Posterior vena cava (tissue), 2 donors: Measurements from ENCODE around the gene SYNGR2. TPM values are rescaled to one million over a fixed set of nuclear protein-coding genes. Genes with fewer than 3 reads are reported as not detected.
"Not testable (repeated sequence)": the region's sequence is repeated elsewhere in the genome, so short reads cannot be mapped to it uniquely, and the experiment has no call there.

Experiments
- DNase-seq: peaks from one replicate; pipeline ENCODE4 v3.0.0-alpha.2; 2020; ENCODE audit warnings: low spot score
- intact Hi-C, 2 donors: fragments of 100-400 bp; cut with DNase I; formaldehyde crosslinking; loops; one replicate each; pipeline versions ENCODE4 v1.14.1 to v1.14.2; 2022 to 2023
- total RNA-seq, 2 donors: library from RNA; stranded (reverse); fragmentation: NEBNext Ultra II Directional; extraction: Animal tissue kit (Norgen Biotek cat#: 25700); gene quantifications; one replicate each; pipeline ENCODE4 v1.2.1, GENCODE V29; 2021
- donor health status: DM: yes; HTN: yes; CAD: no.
- donor health status: DM: yes; HTN: yes; CAD: no.

Gene SYNGR2
- total RNA-seq, 2 donors from 2014 or later, result 44.5 to 58.1 TPM

DNA sequence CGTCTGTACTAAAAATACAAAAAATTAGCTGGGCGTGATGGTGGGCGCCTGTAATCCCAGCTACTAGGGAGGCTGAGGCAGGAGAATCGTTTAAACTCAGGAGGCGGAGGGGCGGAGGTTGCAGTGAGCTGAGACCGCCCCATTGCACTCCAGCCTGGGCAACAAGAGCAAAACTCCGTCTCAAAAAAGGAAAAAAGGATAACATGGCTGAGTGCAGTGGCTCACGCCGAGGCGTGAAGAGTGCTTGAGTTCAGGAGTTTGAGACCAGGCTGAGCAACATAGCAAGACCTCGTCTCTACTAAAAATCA, 28.6 kb upstream of the SYNGR2 start:
- intact Hi-C loops, DNase-seq: not testable (repeated sequence)

DNA sequence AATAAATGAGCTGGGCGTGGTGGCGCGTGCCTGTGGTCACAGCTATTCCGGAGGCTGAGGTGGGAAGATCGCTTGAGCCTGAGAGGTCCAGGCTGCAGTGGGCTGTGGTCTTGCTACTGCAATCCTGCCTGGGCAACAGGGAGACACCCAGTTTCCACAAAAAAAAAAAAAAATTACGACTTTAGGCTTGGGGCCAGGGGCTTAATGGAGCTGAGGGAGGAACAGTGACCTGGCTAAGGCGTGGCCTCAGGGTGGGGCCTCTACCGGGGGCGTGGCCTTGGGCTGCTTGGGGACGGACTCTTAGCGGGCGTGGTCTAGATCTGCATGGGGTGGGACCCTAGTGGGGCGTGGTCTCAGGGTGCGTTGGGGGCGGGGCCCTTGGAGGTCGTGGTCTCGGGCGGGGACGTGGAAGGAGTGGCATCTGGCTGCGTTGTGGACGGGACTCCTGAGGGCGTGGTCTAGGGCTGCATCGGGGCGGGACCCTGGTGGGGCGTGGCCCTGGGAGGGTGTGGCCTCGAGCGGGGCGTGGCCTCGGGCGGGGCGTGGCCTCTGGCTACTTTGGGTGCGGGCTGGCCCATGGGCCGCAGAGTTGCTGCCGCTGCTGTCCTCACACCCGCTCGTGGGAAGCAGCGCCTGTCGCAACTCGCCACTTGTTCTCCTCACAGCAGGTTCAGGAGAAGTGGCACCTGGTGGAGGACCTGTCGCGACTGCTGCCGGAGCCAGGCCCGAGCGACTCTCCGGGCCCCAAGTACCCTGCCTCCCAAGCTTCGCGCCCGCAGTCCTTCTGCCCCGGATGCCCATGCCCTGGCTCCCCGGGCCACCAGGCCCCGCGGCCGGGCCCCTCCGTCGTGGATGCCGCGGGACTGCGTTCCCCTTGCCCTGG, 28.0 kb upstream of the SYNGR2 start:
- peak; percentile 98 for DNase-seq
- intact Hi-C loops, result no loop called here

DNA sequence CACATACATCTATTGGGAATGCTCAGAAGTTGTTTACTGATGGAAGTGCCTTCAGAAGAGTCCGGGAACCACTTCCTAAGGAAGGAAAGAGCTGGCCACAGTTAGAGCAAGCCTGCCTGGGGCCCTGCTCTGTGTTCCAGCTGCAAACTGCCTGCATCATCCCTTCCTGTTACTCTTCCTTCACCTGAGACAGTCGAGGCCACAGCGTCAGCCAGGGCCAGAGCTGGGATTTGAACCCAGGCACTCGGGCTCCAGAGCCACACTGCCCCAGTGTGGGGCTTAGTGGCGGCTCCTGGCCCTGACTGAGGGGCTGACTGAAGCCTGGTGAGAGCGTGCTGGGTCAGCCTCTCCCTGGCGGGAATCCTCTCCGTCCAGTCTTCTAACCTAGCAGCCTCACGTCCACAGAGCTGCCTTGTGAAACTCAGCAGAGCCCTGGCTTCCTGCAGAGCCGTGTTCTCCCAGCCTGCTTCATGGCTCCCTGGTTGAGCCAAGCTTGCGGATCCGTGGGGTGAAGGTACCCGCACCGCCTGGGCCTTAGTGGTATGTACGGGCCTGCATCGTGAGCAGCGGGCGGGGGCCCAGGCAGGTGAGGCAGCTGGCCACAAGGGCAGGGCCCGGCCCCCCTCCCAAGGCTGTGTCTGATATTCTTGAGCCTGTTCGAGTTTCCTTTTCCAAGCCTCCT, 26.8 kb upstream of the SYNGR2 start:
- intact Hi-C loops, result no loop called here
- peak; percentile 77 for DNase-seq

DNA sequence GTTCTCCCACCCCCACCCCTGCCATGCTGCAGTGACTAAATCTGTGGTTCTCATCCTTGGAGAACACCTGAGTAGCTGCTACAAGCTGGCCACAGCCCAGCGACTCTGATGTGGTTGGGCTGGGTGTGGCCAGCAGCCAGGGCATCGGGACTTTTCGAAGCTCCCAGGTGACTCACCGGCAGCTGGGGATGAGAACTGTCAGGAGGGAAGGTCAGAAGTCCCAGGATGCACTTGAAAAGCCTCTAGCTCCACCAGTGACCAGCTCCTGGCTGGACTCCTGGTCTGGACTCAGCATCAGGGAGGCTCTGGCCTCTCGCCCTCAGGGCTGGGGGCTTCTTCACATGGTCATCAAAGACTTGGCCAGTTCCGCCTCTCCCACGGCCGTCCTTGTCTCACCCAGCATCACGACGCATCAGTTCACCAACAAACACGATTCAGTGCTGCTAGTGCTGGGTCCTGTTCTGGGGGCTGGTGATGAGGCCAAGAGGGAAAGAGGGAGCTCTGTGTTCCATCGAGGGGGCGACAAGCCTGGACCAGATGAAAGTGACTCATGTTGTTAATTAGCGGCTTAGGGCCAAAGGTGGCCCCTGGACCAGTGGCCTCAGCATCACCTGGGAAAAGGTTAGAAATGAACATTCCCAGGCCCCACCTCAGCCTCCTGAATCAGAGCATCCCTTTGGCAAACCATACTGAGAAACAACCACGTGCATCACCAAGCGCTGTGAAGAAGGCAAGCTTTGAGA, 26.1 kb upstream of the SYNGR2 start:
- intact Hi-C loops, result no loop called here
- no peak for DNase-seq

DNA sequence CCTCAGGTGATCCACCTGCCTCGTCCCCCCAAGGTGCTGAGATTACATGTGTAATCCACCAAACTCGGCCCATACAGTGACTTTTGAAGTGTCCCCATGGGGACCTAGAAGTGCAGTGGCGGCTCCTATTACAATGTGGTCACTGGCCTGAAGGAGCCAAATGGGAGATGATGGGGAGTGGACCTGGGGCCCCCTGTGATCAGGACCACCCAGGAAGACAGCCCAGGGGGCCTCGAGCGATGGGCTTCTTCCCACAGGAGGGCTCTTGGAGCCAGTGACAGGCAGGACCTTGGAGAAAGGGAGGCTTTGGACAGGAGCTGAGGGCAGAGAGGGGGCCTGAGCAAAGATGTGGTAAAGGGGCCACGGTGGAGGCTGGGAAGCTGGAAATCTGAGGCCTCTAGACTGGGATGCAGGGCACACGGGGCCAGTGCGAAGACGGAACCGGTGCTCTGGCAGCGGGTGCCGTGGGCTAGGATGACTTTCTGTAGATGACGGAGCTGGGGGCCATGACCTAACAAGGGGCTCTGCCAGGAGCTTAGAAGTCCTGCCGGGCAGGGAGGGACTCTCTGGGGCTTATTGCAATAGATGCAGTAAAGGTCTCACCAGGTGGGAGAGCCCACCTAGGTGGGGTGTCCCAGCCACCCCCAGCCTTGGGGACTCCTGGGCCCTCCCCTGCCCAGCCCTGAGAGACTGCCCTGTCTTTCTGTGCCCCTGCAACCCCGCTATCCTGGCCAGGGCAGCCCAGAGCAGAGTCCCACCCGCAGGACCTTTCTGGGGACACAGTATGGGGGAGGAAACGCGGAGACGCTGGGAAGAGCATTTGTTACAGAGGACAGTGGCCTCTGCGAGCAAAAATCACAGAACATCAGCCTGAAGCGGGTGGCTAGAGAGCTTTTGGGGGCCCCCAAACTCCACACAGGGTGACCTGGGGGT, 24.9 kb upstream of the SYNGR2 start:
- intact Hi-C loops, result no loop called here
- no peak for DNase-seq

DNA sequence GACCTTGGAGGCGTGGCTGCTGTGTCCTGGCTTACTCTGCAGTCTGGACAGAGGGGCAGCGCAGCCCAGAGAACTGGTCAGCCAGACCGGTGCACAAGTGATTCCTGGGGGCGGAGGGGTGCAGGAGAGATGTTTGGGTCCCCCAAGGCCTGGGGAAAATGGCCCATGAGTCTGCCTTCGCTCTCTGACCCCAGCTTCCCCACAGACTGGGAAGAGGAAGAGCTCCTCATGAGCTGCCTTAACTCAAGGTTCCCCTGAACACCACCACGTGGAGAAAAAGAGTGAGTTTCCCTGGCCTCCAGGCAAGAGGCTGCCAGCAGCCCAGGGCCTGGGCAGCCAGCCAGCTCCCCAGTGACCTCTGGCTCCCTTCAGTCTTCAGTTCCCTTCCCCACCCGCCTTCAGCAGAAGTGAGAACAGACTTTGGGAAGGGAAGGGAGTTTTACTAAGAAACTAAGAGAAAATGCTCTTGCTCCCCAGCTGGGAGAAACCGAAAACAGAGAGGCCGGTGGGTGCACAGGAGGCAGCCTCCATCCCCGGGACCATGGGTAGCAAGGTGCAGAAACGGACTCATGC, 24.1 kb upstream of the SYNGR2 start:
- peak; percentile 93 for DNase-seq
- intact Hi-C loops, result no loop called here

DNA sequence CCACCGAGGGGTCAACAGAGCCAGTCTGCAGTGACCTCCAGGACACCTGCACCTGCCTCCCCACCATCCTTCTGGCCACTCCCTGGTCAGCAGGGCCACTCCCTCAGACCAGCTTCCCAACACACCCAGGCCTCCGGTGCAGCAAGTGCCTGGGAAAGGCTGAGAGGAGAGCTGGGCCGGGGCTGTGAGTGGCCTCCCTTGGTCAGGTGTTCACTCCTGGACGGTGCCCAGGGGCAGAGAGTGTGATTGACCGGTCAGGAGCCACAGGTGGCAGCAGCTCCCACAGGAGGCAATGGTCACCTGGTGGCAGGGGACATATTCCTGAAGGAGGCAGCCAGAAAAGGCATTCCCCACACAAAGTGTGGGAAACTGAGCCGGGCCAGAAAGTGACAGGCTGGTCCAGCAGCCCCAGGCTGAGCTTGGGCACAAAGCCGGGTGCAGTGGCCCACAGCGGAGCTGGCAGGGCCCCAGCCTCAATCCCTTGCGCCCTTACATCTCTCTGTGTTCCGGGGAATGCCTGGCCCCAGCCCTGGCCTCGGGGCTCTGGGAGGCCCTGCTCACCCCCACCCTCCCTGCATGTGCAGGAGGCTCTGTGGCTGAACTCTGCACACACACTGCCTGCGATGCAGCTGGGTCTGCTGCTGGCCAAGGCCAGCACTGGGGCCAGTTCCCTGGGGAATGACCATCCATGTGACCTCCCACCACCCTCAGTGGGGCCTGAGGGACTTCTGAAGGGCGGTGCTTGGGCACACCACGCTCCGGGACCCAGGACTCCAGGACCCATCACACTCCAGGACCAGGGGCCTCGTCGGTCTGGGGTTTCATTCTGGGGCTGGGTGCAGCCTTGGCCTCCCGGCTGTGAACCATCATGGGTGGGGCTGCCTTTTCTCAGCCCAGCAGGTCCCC, 23.4 kb upstream of the SYNGR2 start:
- peak; percentile 80 for DNase-seq
- intact Hi-C loops, result no loop called here

DNA sequence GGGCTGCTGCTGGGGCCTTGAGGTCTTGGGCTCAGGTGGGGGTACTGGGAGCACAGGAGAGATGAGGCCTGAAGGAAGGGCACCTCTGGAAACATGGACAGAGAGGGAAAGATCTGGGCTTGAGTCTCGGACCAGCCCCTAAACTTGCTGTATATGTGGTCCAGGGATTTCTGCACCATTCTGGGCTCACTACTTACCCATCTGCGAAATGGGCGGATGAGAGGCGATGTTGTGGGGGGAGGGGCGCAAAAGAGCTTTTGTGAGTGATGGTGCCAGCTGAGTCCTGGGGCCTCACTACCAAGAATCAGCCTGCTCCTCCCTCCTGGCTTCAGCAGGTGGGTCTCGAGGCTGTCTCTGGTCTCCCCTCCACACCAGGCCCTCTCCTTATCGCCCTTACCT, 21.9 kb upstream of the SYNGR2 start:
- DNase-seq, result peak; percentile 47
- intact Hi-C loops, result no loop called here

DNA sequence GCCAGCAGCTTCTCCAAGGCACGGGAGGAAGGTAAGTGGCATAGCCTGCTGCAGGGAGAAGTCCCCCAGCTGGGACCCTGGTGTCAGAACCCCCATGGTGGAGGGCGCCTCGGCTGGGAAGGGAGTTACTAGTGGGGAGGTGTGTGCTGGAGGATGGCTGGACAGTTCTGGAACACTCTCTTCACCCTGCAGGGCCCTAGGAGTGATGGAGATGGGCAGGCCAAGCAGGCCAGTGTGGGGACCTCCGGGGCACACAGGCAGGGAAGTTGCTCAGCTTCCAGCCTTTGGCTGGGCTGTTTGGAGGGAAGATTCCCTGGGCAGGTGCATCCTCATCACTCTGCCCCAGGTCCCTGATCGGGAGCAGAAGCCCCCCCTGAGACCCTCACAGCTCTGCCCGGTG, 21.5 kb upstream of the SYNGR2 start:
- DNase-seq, result peak; percentile 46
- intact Hi-C loops, result no loop called here

DNA sequence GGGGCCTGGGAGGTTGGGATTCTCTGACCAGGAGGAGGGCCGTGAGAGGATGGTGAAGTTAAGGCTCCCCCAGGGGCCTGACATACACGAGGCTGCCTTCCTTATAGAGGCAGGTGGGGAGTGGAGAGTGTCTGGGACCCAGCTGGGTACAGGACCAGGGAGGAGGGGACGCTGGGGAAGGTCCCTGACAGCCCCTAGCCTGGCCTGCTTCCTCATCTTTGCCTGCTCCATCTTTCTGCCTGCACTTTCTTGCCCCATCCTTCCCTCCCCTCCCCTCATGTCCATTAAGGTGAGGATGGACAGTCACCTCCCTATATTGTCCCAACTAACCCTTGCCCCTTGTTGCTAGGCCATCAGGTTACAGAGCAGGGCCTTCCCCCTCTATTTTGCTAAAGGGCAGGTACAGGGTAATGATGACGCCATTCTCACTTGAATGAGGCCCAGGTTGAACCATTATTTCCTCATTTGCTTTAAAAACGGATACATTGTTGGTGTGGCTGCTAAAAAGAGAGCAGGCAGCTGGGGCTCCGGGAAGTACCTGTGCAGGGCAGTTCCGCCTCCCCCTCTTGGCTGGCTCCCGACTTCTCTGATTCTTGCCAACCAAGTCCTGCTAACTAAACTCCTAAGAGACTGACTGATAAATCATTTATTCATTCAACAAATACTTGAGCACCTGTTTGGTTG, 20.9 kb upstream of the SYNGR2 start:
- intact Hi-C loops, result no loop called here
- peak; percentile 66 for DNase-seq

DNA sequence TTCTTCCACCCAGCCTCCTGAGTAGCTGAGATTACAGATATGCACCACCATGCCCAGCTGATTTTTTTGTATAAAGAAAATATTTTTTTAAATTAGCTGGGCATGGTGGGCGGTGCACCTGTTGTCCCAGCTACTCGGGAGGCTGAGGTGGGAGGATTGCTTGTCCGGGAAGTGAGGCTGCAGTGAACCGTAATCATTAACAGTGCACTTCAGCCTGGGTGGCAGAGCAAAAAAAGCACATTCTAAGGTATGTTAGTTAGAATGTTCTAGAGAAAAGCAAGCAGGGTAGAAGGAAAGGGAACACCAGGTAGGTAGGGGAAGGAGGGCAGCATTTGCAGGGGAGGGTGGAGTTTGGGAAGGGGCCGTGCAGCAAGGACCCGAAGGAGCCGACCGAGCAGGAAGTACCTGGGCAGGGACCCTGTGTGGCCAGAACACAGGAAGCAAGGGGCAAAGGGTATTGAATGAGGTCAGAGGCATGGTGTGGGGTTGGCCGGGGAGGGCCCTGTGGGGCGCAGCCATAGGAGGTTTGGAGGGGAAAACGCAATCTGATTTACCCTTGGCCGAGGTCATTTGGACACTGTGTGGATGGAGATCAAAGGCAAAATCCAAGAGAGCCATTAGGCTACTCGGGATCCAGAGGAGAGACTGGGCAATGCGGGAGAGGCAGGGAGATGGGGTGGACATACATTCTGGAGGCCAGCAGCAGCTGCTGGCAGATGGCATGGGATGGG, 19.9 kb upstream of the SYNGR2 start:
- intact Hi-C loops, result no loop called here
- DNase-seq, result no peak

DNA sequence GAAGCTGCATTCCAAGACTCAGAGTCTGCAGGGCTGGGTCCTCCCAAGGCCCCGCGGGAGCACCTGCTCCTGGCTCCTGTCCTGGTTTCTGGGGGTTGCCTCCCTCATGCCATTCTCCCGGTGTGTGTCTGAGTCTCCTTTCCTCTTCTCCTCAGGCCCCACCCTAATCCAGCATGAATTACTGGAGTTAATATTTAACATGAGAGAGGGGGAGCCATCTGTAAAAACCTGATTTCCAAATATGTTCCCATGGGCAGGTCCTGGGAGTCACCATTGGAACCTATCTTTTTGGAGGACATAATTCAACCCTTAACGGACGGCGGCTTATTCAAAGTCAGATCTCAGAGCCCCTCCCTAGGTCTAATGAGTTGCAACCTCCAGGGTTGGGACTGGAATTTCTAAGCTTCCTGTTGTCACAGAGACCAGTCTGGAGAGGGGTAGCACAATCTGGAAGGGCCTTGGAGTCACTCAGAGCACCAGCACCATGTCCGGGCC, 16.8 kb upstream of the SYNGR2 start:
- intact Hi-C loops, result no loop called here
- no peak for DNase-seq

DNA sequence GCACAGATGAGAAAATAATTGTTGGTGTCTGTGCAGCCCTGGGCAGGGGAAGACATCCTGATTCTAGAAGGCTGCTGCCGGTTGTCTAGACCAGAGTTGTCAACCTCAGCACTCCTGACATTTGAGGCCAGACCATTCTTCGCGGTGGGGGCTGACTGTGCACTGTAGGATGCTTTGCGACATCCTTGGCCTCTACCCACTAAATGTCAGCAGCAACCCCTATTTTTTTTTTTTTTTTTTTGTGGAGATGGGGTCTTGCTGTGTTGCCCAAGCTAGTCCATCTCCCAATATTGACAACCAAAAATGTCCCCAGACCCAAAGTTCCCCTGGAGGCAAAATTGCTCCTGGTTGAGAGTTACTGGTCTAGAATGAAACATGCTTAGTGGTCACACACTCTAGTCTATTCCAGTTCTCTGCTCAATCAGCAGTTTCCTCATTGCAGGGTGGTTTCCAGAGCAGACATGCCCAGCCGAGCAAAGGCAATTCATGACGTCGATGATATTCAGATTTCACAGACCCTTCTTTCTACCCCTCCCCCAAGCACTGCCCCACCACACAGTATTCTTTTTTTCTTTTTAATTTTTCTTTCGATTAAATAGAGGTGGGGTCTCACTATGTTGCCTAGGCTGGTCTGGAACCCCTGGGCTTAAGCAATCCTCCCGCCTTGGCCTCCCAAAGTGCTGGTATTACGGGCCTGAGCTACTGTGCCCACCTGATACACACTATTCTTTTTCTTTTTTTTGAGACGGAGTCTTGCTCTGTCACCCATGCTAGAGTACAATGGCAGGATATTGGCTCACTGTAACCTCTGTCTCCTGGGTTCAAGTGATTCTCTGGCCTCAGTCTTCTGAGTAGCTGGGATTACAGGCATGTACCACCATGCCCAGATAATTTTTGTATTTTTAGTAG, 13.2 kb upstream of the SYNGR2 start:
- intact Hi-C loops, result no loop called here
- no peak for DNase-seq

DNA sequence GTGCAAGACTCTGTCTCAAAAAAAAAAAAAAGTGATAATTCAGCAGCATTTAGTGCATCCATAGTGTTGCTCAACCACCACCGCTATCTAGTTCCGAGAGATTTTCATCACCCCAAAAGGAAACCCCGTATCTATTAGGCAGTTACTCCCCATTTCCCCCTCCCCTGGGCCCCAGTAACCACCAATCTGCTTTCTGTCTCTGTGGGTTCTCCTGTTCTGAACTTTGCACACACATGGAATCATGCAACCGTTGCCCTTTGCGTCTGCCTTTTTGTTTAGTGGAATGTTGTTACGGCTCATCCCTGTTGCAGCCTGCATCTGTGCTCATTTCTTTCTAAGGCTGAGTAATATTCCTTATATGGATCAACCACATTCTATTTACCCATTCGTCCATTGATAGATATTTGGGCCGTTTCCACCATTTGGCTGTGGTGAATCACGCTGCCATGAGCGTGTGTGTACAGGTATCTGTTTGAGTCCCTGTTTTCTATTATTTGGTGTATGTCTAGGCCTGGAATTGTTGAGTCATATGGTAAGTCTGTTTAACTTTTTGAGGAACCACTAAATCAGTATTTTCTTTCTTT, 8.7 kb upstream of the SYNGR2 start:
- intact Hi-C loops, result no loop called here

More for the DNA sequence above, 8.7 kb upstream of the SYNGR2 start:
- DNase-seq, result no peak
